H1 (cell line): ENCODE measurements around the gene ABCC10. TPM values are rescaled to one million over a fixed set of nuclear protein-coding genes. Genes with fewer than 3 reads are reported as not detected.
"Not testable (repeated sequence)": the region's sequence is repeated elsewhere in the genome, so short reads cannot be mapped to it uniquely, and the experiment has no call there.

Experiments used
- CTCF ChIA-PET: fragments of 300-600 bp; sonication (Branson Sonifier 250); formaldehyde crosslinking; loops from one replicate; lab custom pipeline; 2021; ENCODE audit not compliant: partially characterized antibody; lab: Charles Lee
- POLR2A ChIA-PET: fragments of 300-600 bp; sonication (Branson Sonifier 250); formaldehyde crosslinking; loops from one replicate; lab custom pipeline; 2021; ENCODE audit warnings: inconsistent platforms; ENCODE audit not compliant: partially characterized antibody; lab: Charles Lee
- DNase-seq, 2 experiments: peaks; one replicate each; pipeline versions ENCODE4 v3.0.0 to v3.0.0-alpha.2; 2010 to 2022; ENCODE audit warnings: low spot score in 2 of 2, low read depth in 1 of 2, mixed read lengths in 1 of 2
- FAIRE-seq: peaks from 2 replicates; lab custom pipeline; 2011; peaks lifted over from hg19 to GRCh38; lab: Jason Lieb, UNC
- H2AFZ ChIP-seq: 2 replicates; pipeline ENCODE4 v1.8.1; 2012; ENCODE audit warnings: low read length, inconsistent platforms
- H2AK5ac ChIP-seq: 2 replicates; pipeline ENCODE4 v1.6.1; 2013; ENCODE audit warnings: low read depth, low read length
- H2BK120ac ChIP-seq: replicated peaks from 2 replicates; pipeline ENCODE3; 2013; ENCODE audit warnings: low read depth, low read length, inconsistent platforms
- H2BK12ac ChIP-seq: 2 replicates; pipeline ENCODE4 v1.6.1; 2013; ENCODE audit warnings: low read depth, low read length
- H2BK15ac ChIP-seq: 2 replicates; pipeline ENCODE4 v1.6.1; 2013; ENCODE audit warnings: low read length
- H2BK20ac ChIP-seq: 2 replicates; pipeline ENCODE4 v1.6.1; 2013; ENCODE audit warnings: low read length
- H2BK5ac ChIP-seq: 2 replicates; pipeline ENCODE4 v1.6.1; 2013; ENCODE audit warnings: low read depth, low read length
- H3K14ac ChIP-seq: 2 replicates; pipeline ENCODE4 v1.6.1; 2013; ENCODE audit warnings: inconsistent platforms; ENCODE audit not compliant: insufficient read length
- H3K18ac ChIP-seq: 2 replicates; pipeline ENCODE4 v1.6.1; 2013; ENCODE audit warnings: low read length; ENCODE audit errors: extremely low read depth
- H3K23ac ChIP-seq: 2 replicates; pipeline ENCODE4 v1.6.1; 2013; ENCODE audit warnings: inconsistent platforms; ENCODE audit not compliant: insufficient read length
- H3K23me2 ChIP-seq: 2 replicates; pipeline ENCODE4 v1.6.1; 2013; ENCODE audit warnings: low read depth, low read length
- H3K27ac ChIP-seq: 2 replicates; pipeline ENCODE4 v1.6.1; 2011; ENCODE audit warnings: low read depth, low read length, inconsistent platforms
- H3K27me3 ChIP-seq, 4 experiments: replicated peaks in 1 of 4; 1 replicate in 1 of 4; 2 replicates in 3 of 4; pipeline versions ENCODE4 v1.6.1 to v1.8.1; 2011 to 2013; ENCODE audit warnings: low read length in 3 of 4, mild to moderate bottlenecking in 3 of 4, inconsistent platforms in 2 of 4, mixed read lengths in 2 of 4, moderate library complexity in 1 of 4; ENCODE audit not compliant: control insufficient read depth in 3 of 4, insufficient read depth in 3 of 4; ENCODE audit errors: extremely low read depth in 1 of 4
- H3K36me3 ChIP-seq, 4 experiments: 2 replicates each; pipeline versions ENCODE4 v1.6.1 to v1.8.1; 2011 to 2013; ENCODE audit warnings: mild to moderate bottlenecking in 4 of 4, low read length in 3 of 4, moderate library complexity in 2 of 4, control low read depth in 1 of 4, inconsistent platforms in 1 of 4; ENCODE audit not compliant: insufficient read depth in 4 of 4, control insufficient read depth in 2 of 4
- H3K4ac ChIP-seq: replicated peaks from 2 replicates; pipeline ENCODE3; 2013; ENCODE audit warnings: low read length, low read depth, mixed read lengths, inconsistent platforms; ENCODE audit not compliant: insufficient read length
- H3K4me1 ChIP-seq, 4 experiments: replicated peaks in 1 of 4; 1 replicate in 1 of 4; 2 replicates in 3 of 4; pipeline versions ENCODE4 v1.6.1 to v1.8.1; 2011 to 2013; ENCODE audit warnings: low read length in 3 of 4, inconsistent platforms in 2 of 4, mixed read lengths in 1 of 4; ENCODE audit not compliant: insufficient read depth in 4 of 4, control insufficient read depth in 3 of 4
- H3K4me2 ChIP-seq, 2 experiments: 2 replicates each; pipeline versions ENCODE4 v1.6.1 to v1.8.1; 2011 to 2013; ENCODE audit warnings: low read depth in 2 of 2, low read length in 2 of 2, control low read depth in 1 of 2, inconsistent platforms in 1 of 2, mild to moderate bottlenecking in 1 of 2; ENCODE audit not compliant: insufficient read depth in 1 of 2
- H3K4me3 ChIP-seq, 4 experiments: fragments of 200-600, 300-600 bp in 1 of 4; sonication (generic), shearing (Covaris generic), sonication (Bioruptor Twin) in 1 of 4; 2 replicates each; pipeline versions ENCODE4 v1.5.1 to v1.8.1; 2011 to 2016; ENCODE audit warnings: low read length in 4 of 4, low read depth in 3 of 4, control low read depth in 2 of 4, inconsistent platforms in 2 of 4, mild to moderate bottlenecking in 2 of 4, mixed read lengths in 1 of 4, moderate library complexity in 1 of 4; ENCODE audit not compliant: insufficient read depth in 2 of 4; ENCODE audit errors: extremely low read depth in 1 of 4
- H3K56ac ChIP-seq: replicated peaks from 2 replicates; pipeline ENCODE3; 2013; ENCODE audit warnings: low read depth, mild to moderate bottlenecking, mixed read lengths, low read length, inconsistent platforms; ENCODE audit not compliant: insufficient read length
- H3K79me1 ChIP-seq: 2 replicates; pipeline ENCODE4 v1.6.1; 2013; ENCODE audit warnings: low read depth, low read length, control low read depth
- H3K79me2 ChIP-seq, 2 experiments: 2 replicates each; pipeline versions ENCODE4 v1.6.1 to v1.8.1; 2012 to 2013; ENCODE audit warnings: low read length in 2 of 2, mild to moderate bottlenecking in 2 of 2, inconsistent platforms in 1 of 2; ENCODE audit not compliant: insufficient read depth in 2 of 2, control insufficient read depth in 1 of 2
- H3K9ac ChIP-seq, 4 experiments: replicated peaks in 1 of 4; 1 replicate in 1 of 4; 2 replicates in 3 of 4; pipeline versions ENCODE4 v1.6.1 to v1.8.1; 2011 to 2013; ENCODE audit warnings: low read depth in 3 of 4, low read length in 3 of 4, control low read depth in 2 of 4, mild to moderate bottlenecking in 2 of 4, moderate library complexity in 2 of 4, inconsistent platforms in 1 of 4; ENCODE audit errors: extremely low read depth in 1 of 4
- H3K9me3 ChIP-seq, 2 experiments: 2 replicates each; pipeline versions ENCODE4 v1.6.1 to v1.8.1; 2012 to 2013; ENCODE audit warnings: mild to moderate bottlenecking in 2 of 2, moderate library complexity in 2 of 2, control low read depth in 1 of 2, inconsistent platforms in 1 of 2, low read depth in 1 of 2, low read length in 1 of 2, mixed read lengths in 1 of 2; ENCODE audit not compliant: insufficient read depth in 2 of 2
- H4K20me1 ChIP-seq, 2 experiments: replicated peaks in 1 of 2; 2 replicates each; pipeline versions ENCODE3 to v1.8.1; 2011 to 2013; ENCODE audit warnings: inconsistent platforms in 2 of 2, low read length in 2 of 2, mild to moderate bottlenecking in 1 of 2; ENCODE audit not compliant: insufficient read depth in 2 of 2, control insufficient read depth in 1 of 2
- H4K5ac ChIP-seq: 2 replicates; pipeline ENCODE4 v1.6.1; 2013; ENCODE audit warnings: low read length, low read depth, mixed read lengths, inconsistent platforms; ENCODE audit not compliant: insufficient read length
- H4K8ac ChIP-seq: 2 replicates; pipeline ENCODE4 v1.8.0; 2013; ENCODE audit warnings: mild to moderate bottlenecking, moderate library complexity, low read length, inconsistent platforms; ENCODE audit not compliant: insufficient read depth; ENCODE audit errors: extremely low read depth
- H4K91ac ChIP-seq: replicated peaks from 2 replicates; pipeline ENCODE3; 2013; ENCODE audit warnings: low read length, mixed read lengths, inconsistent platforms; ENCODE audit not compliant: insufficient read length
- WGBS, 2 experiments: shearing (Covaris generic) in 1 of 2; methylation state at CpG; one replicate each; pipeline versions ENCODE4 v1.1.6 to v1.1.7; 2013 to 2015; ENCODE audit warnings: low lambda C conversion rate in 2 of 2, mixed read lengths in 2 of 2, inconsistent platforms in 1 of 2, low coverage in 1 of 2, missing lambda C conversion rate in 1 of 2; ENCODE audit not compliant: insufficient replicate concordance in 2 of 2, insufficient coverage in 1 of 2, insufficient read length in 1 of 2; ENCODE audit errors: extremely low coverage in 1 of 2, missing lambda C conversion rate in 1 of 2; 5-methylcytosine and 5-hydroxymethylcytosine counted together
- polyA plus RNA-seq, 7 experiments: library from polyadenylated mRNA; depleted of rRNA in 3 of 7; stranded (reverse) in 5 of 7; unstranded in 2 of 7; fragments of >200 nt in 5 of 7; fragments of 200-250 nt in 2 of 7; gene quantifications; 1 replicate in 5 of 7; 2 replicates in 1 of 7; 4 replicates in 1 of 7; pipeline versions ENCODE4 v1.2.1 to v1.2.3, GENCODE V29; 2011 to 2013; ENCODE audit warnings: missing spikeins in 2 of 7, mixed read lengths in 2 of 7
- total RNA-seq: library from RNA; stranded (reverse); fragmentation: NEBNext Ultra II Directional; extraction: Animal tissue kit (Norgen Biotek cat#: 25700); gene quantifications from 2 replicates; pipeline ENCODE4 v1.2.1, GENCODE V29; 2021

Gene ABCC10
- total and polyA plus RNA-seq, 2 of the 8 experiments (the other 6 are each of a cell fraction or from before 2014, with no cell fraction given), result 15.5 to 24.6 TPM

- H2AK5ac ChIP-seq, H4K5ac ChIP-seq, H2BK120ac ChIP-seq, H3K27me3 ChIP-seq, H3K4me2 ChIP-seq, H3K14ac ChIP-seq, H2AFZ ChIP-seq, H3K23ac ChIP-seq, H4K20me1 ChIP-seq, H3K4me1 ChIP-seq, H3K79me2 ChIP-seq, H3K9me3 ChIP-seq, H2BK5ac ChIP-seq, H3K56ac ChIP-seq, FAIRE-seq, H3K18ac ChIP-seq, DNase-seq, H3K23me2 ChIP-seq, H2BK12ac ChIP-seq, H4K91ac ChIP-seq, H3K4me3 ChIP-seq, H4K8ac ChIP-seq, H3K4ac ChIP-seq, H3K27ac ChIP-seq, H2BK15ac ChIP-seq, H3K9ac ChIP-seq, H3K79me1 ChIP-seq, CTCF ChIA-PET, H3K36me3 ChIP-seq, H2BK20ac ChIP-seq, POLR2A ChIA-PET: not testable (repeated sequence)
- 83% methylated on average over 1 of the region's 1 CpG; no CpG with 5 or more reads in 1 of the 2 experiments for WGBS, 2 experiments
Measured at GRCh38 chr6:43410776-43411175, 16.6 kb upstream of the ABCC10 start.
